ENCODE data around the gene EMC1. TPM values are rescaled to one million over a fixed set of nuclear protein-coding genes. Genes with fewer than 3 reads are reported as not detected.
A peak's percentile ranks its signal among the peaks of the same experiment; 100 is the strongest.

The EMC1 gene
- total RNA-seq, 3 donors from 2014 or later: 22.3 to 42.3 (median 32.3) TPM

DNA sequence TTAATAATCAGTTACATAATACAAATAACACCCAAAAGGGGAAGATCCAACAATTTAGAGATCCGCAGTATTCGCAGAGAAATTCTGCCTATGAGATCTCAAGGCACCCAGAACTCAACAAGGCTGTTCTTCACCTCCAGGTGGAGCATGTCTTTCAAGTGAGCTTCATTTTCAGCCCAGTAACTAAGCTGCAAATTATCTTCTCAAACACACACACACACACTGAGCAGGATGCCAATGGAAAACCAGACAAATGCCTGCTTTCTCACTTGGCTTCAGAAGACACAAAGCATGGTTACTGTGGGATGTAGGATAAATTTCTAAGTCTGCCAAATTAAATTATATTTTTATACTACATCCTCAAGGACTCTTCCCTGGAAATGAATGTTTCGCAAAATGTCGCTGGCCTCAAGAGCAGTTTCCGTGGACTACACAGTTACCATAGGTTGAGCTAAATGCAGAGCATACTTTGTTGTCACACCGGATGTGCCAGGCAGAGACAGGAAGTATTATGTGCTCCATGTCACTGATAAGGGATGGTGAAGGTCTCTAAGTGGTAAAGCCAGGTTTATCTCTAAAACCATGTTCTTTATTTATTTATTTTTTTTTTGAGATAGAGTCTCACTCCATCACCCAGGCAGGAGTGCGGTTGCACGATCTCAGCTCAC, 71.6 kb downstream of the EMC1 start:
- Histone ChIP-seq H3K4me1 (no peaks in the 10 kb centered on the region), H3K36me3 (peaks cover 12% of the 10 kb centered on the region), H3K4me3 (no peak overlapping the region), H3K27ac (no peak overlapping the region), H3K27me3 (no peaks in the 10 kb centered on the region), H3K9me3 (no peaks in the 10 kb centered on the region)
- DNase-seq (ENCODE audit: low spot score in 2 of 2): no peak
- intact Hi-C loops (cut with DNase I; ENCODE audit: low total_unique reads): no loop called here
- TF ChIP-seq POLR2AphosphoS5 (IDR thresholded peaks at IDR 0.05) (no peak), POLR2A (IDR thresholded peaks at IDR 0.05) (no peak)
- TF ChIP-seq, protein P1, sequence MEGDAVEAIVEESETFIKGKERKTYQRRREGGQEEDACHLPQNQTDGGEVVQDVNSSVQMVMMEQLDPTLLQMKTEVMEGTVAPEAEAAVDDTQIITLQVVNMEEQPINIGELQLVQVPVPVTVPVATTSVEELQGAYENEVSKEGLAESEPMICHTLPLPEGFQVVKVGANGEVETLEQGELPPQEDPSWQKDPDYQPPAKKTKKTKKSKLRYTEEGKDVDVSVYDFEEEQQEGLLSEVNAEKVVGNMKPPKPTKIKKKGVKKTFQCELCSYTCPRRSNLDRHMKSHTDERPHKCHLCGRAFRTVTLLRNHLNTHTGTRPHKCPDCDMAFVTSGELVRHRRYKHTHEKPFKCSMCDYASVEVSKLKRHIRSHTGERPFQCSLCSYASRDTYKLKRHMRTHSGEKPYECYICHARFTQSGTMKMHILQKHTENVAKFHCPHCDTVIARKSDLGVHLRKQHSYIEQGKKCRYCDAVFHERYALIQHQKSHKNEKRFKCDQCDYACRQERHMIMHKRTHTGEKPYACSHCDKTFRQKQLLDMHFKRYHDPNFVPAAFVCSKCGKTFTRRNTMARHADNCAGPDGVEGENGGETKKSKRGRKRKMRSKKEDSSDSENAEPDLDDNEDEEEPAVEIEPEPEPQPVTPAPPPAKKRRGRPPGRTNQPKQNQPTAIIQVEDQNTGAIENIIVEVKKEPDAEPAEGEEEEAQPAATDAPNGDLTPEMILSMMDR (IDR thresholded peaks at IDR 0.05): peak in 2 of 3 donors; percentile 15 to 35

DNA sequence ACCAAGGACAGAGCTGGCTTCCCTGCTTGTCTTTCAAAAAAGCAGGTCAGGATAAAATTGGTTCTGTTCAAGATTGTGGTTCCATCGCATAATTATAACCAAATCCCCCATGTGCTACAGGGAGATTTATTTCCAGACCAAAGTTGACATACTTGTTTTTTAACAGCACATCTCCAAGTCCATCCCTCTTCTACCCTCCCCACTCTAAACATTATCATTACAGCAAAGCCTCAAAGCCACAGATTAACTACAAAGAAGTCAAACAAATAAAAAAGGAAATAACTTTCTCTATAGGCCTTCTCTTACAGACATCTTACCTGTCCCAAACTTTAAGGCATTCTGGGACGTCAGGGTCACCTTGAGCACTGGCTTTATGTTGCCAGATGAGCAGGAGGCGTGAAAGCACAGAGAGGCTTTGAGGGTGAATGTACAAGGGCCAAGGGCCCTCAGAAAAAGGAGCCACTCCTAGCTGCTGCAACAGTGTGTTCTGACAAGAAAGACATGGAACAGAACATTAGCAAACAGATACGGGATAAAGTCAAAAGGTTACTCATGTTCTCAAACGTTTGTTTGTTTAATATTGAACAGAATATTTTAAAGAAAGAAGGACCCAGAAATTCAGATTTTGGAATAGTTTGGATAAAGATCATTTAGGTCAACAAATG, 72.5 kb downstream of the EMC1 start:
- Histone ChIP-seq H3K36me3 (peaks cover 18% of the 10 kb centered on the region), H3K27ac (no peak overlapping the region), H3K4me3 (no peak overlapping the region), H3K27me3 (no peaks in the 10 kb centered on the region), H3K9me3 (no peaks in the 10 kb centered on the region), H3K4me1 (no peaks in the 10 kb centered on the region)
- no peak for TF ChIP-seq POLR2AphosphoS5 (IDR thresholded peaks at IDR 0.05)
- no peak for TF ChIP-seq POLR2A (IDR thresholded peaks at IDR 0.05)
- TF ChIP-seq, protein P1 (IDR thresholded peaks at IDR 0.05): no peak
- intact Hi-C loops (cut with DNase I; ENCODE audit: low total_unique reads): no loop called here
- no peak for DNase-seq (ENCODE audit: low spot score in 2 of 2)

- Histone ChIP-seq H3K4me1 (no peaks in the 10 kb centered on the region), H3K27me3 (no peaks in the 10 kb centered on the region), H3K36me3 (peaks cover 25% of the 10 kb centered on the region), H3K9me3 (no peaks in the 10 kb centered on the region), H3K4me3 (no peak overlapping the region), H3K27ac (no peak overlapping the region)
- intact Hi-C loops (cut with DNase I; ENCODE audit: low total_unique reads): no loop called here
- no peak for DNase-seq (ENCODE audit: low spot score in 2 of 2)
- TF ChIP-seq POLR2A (IDR thresholded peaks at IDR 0.05) (no peak), POLR2AphosphoS5 (IDR thresholded peaks at IDR 0.05) (no peak)
- TF ChIP-seq, protein P1 (IDR thresholded peaks at IDR 0.05): no peak
Observed at GRCh38 chr1:19177811-19178210, 73.5 kb downstream of the EMC1 start.

- Histone ChIP-seq H3K27me3 (no peaks in the 10 kb centered on the region), H3K9me3 (no peaks in the 10 kb centered on the region), H3K4me3 (no peak overlapping the region), H3K27ac (no peak overlapping the region), H3K36me3 (peaks cover 27% of the 10 kb centered on the region), H3K4me1 (no peaks in the 10 kb centered on the region)
- TF ChIP-seq POLR2A (IDR thresholded peaks at IDR 0.05) (no peak), POLR2AphosphoS5 (IDR thresholded peaks at IDR 0.05) (no peak)
- TF ChIP-seq, protein P1 (IDR thresholded peaks at IDR 0.05): no peak
- DNase-seq (ENCODE audit: low spot score in 2 of 2): no peak
- intact Hi-C loops (cut with DNase I; ENCODE audit: low total_unique reads): no loop called here
Observed at GRCh38 chr1:19169642-19170041, 81.7 kb downstream of the EMC1 start.

DNA sequence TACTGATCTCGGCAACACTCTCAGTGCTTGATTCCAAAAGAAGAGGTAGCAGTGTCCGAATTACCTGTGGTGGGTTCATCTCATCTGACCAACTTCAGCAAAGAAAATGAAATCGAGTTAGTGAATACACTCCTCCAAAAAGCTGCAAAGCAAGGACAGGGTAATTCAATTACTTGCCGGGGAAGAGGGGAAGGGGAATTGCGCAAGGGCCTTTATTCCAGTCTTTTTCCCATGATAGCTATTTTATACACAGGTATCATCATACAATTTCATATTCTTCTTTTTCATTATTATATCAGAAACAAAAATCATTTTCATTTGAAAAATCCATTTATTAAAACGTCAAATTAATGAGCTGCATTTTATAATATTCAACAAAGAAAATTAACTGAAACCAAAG, 84.2 kb downstream of the EMC1 start:
- Histone ChIP-seq H3K4me1 (no peaks in the 10 kb centered on the region), H3K9me3 (no peaks in the 10 kb centered on the region), H3K27ac (no peak overlapping the region), H3K36me3 (peaks cover 14% of the 10 kb centered on the region), H3K27me3 (no peaks in the 10 kb centered on the region), H3K4me3 (no peak overlapping the region)
- DNase-seq (ENCODE audit: low spot score in 2 of 2): no peak
- TF ChIP-seq, protein P1 (IDR thresholded peaks at IDR 0.05): no peak
- TF ChIP-seq POLR2A (IDR thresholded peaks at IDR 0.05): no peak
- intact Hi-C loops (cut with DNase I; ENCODE audit: low total_unique reads): no loop called here

All from breast epithelium (tissue), 4 donors.